ENCODE measurements around the gene TMEM229A. TPM values are rescaled to one million over a fixed set of nuclear protein-coding genes. Genes with fewer than 3 reads are reported as not detected.

The TMEM229A gene
- polyA plus RNA-seq, 3 donors, result not detected

DNA sequence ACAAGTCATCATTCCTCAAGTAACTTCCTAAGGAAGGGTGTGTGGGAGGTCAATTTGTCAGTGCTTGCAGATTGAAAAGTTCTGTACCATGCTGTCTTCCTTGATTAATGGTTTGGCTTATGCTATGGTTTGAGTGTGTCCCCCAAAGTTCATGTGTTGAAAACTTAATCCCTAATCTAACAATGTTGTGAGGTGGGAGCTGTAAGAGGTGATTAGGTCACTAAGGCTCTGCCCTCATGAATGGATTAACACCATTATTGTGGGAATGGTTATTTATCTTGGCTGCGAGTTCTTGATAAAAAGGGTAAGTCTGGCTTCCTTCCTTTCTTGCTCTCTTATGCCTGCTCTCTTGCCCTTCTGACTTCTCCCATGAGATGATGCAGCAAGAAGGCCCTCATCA lies 29.3 kb upstream of the TMEM229A start:
- Histone ChIP-seq H3K27me3 (ENCODE audit: control insufficient read depth in 2 of 2, insufficient read depth in 2 of 2, low read length in 2 of 2) (no peaks in the 10 kb centered on the region), H3K36me3 (replicated peaks in 1 of 2; ENCODE audit: control insufficient read depth in 1 of 2, insufficient read depth in 2 of 2, low read length in 2 of 2) (no peaks in the 10 kb centered on the region), H3K79me2 (ENCODE audit: insufficient read depth, low read length) (no peaks in the 10 kb centered on the region), H3K9me3 (replicated peaks in 1 of 2; ENCODE audit: control insufficient read depth in 1 of 2, insufficient read depth in 1 of 2, low read length in 2 of 2) (peaks cover 0 to 3% of the 10 kb centered on the region in 2 donors), H3K27ac (ENCODE audit: low read depth in 1 of 2, low read length in 2 of 2) (no peak overlapping the region), H4K20me1 (ENCODE audit: insufficient read depth, low read length) (no peaks in the 10 kb centered on the region), H2AFZ (ENCODE audit: insufficient read depth, low read depth, low read length, poor library complexity, severe bottlenecking) (no peak overlapping the region), H3K4me2 (replicated peaks; ENCODE audit: extremely low read depth, low read length, poor library complexity, severe bottlenecking) (no peak overlapping the region), H3K4me1 (ENCODE audit: control insufficient read depth in 1 of 2, insufficient read depth in 2 of 2, low read length in 2 of 2) (no peaks in the 10 kb centered on the region), H3K4me3 (replicated peaks in 1 of 3; ENCODE audit: low read depth in 2 of 3, low read length in 3 of 3) (no peak overlapping the region), H3K9ac (ENCODE audit: insufficient read depth, low read length, poor library complexity, severe bottlenecking) (no peak overlapping the region)
- WGBS (ENCODE audit: insufficient coverage), result no CpG with 5 or more reads among the region's 1 CpG
- Mint-ChIP-seq H3K4me3 (no peak overlapping the region), H3K4me1 (no peaks in the 10 kb centered on the region), H3K27me3 (ENCODE audit: low read depth in 3 of 3) (peaks cover 0 to 1% (median 0%) of the 10 kb centered on the region in 3 donors), H3K36me3 (no peaks in the 10 kb centered on the region), H3K27ac (no peak overlapping the region), H3K9me3 (peaks cover 0 to 13% (median 6%) of the 10 kb centered on the region in 7 donors)
- no peak for DNase-seq
- intact Hi-C loops (cut with micrococcal nuclease), result no loop called here
- TF ChIP-seq CTCF (IDR thresholded peaks at IDR 0.05), result no peak

DNA sequence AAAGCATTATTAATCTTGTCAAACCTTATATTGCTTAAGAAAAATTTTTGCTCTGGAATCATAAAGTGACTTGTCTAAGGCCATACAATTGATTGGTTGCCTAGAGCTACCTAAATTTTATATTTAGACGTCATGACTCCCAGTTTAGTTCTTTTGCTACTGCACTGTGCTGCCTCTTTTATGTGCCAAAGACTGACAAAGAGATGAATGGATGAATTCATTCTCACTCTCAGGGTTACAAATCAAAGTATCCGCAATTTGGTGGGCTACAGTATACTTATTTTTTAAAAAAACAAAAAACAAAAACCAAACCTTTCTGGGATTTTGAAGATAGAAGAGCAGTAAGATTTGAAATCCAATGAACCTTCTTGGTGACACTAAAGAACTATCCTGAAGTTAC lies 27.7 kb upstream of the TMEM229A start:
- no peak for TF ChIP-seq CTCF (IDR thresholded peaks at IDR 0.05)
- Histone ChIP-seq H3K79me2 (ENCODE audit: insufficient read depth, low read length) (no peaks in the 10 kb centered on the region), H3K27me3 (ENCODE audit: control insufficient read depth in 2 of 2, insufficient read depth in 2 of 2, low read length in 2 of 2) (no peaks in the 10 kb centered on the region), H3K4me2 (replicated peaks; ENCODE audit: extremely low read depth, low read length, poor library complexity, severe bottlenecking) (no peak overlapping the region), H4K20me1 (ENCODE audit: insufficient read depth, low read length) (no peaks in the 10 kb centered on the region), H3K36me3 (replicated peaks in 1 of 2; ENCODE audit: control insufficient read depth in 1 of 2, insufficient read depth in 2 of 2, low read length in 2 of 2) (no peaks in the 10 kb centered on the region), H3K27ac (ENCODE audit: low read depth in 1 of 2, low read length in 2 of 2) (no peak overlapping the region), H3K9ac (ENCODE audit: insufficient read depth, low read length, poor library complexity, severe bottlenecking) (no peak overlapping the region), H3K4me1 (ENCODE audit: control insufficient read depth in 1 of 2, insufficient read depth in 2 of 2, low read length in 2 of 2) (no peaks in the 10 kb centered on the region), H2AFZ (ENCODE audit: insufficient read depth, low read depth, low read length, poor library complexity, severe bottlenecking) (no peak overlapping the region), H3K9me3 (replicated peaks in 1 of 2; ENCODE audit: control insufficient read depth in 1 of 2, insufficient read depth in 1 of 2, low read length in 2 of 2) (peaks cover 0 to 3% of the 10 kb centered on the region in 2 donors), H3K4me3 (replicated peaks in 1 of 3; ENCODE audit: low read depth in 2 of 3, low read length in 3 of 3) (no peak overlapping the region)
- Mint-ChIP-seq H3K4me1 (no peaks in the 10 kb centered on the region), H3K36me3 (no peaks in the 10 kb centered on the region), H3K27me3 (ENCODE audit: low read depth in 3 of 3) (peaks cover 0 to 1% (median 0%) of the 10 kb centered on the region in 3 donors), H3K27ac (no peak overlapping the region), H3K4me3 (no peak overlapping the region), H3K9me3 (peaks cover 0 to 10% (median 3%) of the 10 kb centered on the region in 7 donors)
- WGBS (ENCODE audit: insufficient coverage), result no CpG with 5 or more reads among the region's 2 CpGs
- intact Hi-C loops (cut with micrococcal nuclease), result no loop called here
- DNase-seq, result no peak
